ENCODE data around the gene STXBP5.

STXBP5 gene

GRCh38 chr6:147220345-147220744 is 16.1 kb downstream of the STXBP5 start:
- CTCF ChIA-PET: interaction anchor here (1.1 kb wide), 1 partner anchor 10 kb away, joined by 3 read pairs; no protein-coding TSS in a partner anchor
- POLR2A ChIA-PET: no interaction called here
- no peak for DNase-seq (ENCODE audit: extremely low spot score)
- TF ChIP-seq CTCF (IDR thresholded peaks at IDR 0.05; ENCODE audit: control extremely low read depth, extremely low read depth, low read depth, missing control alignments): no peak

GRCh38 chr6:147221739-147222138 is 17.5 kb downstream of the STXBP5 start:
- POLR2A ChIA-PET: no interaction called here
- CTCF ChIA-PET: no interaction called here

GRCh38 chr6:147222160-147222838 is 18.1 kb downstream of the STXBP5 start:
- ChIA-PET CTCF (interaction anchor here (0.7 to 1.4 kb wide), 3 partner anchors 9 to 27 kb away, joined by 3 read pairs; no protein-coding TSS in a partner anchor), POLR2A (no interaction called here)
- TF ChIP-seq CTCF (IDR thresholded peaks at IDR 0.05; ENCODE audit: control extremely low read depth, extremely low read depth, low read depth, missing control alignments): no peak
- DNase-seq (ENCODE audit: extremely low spot score): no peak

More at GRCh38 chr6:147221739-147222138, 17.5 kb downstream of the STXBP5 start:
- no peak for TF ChIP-seq CTCF (IDR thresholded peaks at IDR 0.05; ENCODE audit: control extremely low read depth, extremely low read depth, low read depth, missing control alignments)
- no peak for DNase-seq (ENCODE audit: extremely low spot score)

- ChIA-PET POLR2A (no interaction called here), CTCF (interaction anchor here (1.3 to 1.4 kb wide), 2 partner anchors 18 to 26 kb away, joined by 3 read pairs; no protein-coding TSS in a partner anchor)
- TF ChIP-seq CTCF (IDR thresholded peaks at IDR 0.05; ENCODE audit: control extremely low read depth, extremely low read depth, low read depth, missing control alignments): no peak
- DNase-seq (ENCODE audit: extremely low spot score): no peak
These were observed 19.5 kb downstream of the STXBP5 start for GRCh38 chr6:147223736-147224135.

GRCh38 chr6:147226163-147226724 is 22.0 kb downstream of the STXBP5 start:
- POLR2A ChIA-PET: no interaction called here
- no peak for TF ChIP-seq CTCF (IDR thresholded peaks at IDR 0.05; ENCODE audit: control extremely low read depth, extremely low read depth, low read depth, missing control alignments)
- no peak for DNase-seq (ENCODE audit: extremely low spot score)
- CTCF ChIA-PET: no interaction called here

- TF ChIP-seq CTCF (IDR thresholded peaks at IDR 0.05; ENCODE audit: control extremely low read depth, extremely low read depth, low read depth, missing control alignments): no peak
- CTCF ChIA-PET: no interaction called here
- no peak for DNase-seq (ENCODE audit: extremely low spot score)
- POLR2A ChIA-PET: no interaction called here
These were observed 22.7 kb downstream of the STXBP5 start for GRCh38 chr6:147226877-147227276.
